Measurements from ENCODE around the gene FAM181A. TPM values are rescaled to one million over a fixed set of nuclear protein-coding genes. Genes with fewer than 3 reads are reported as not detected.

FAM181A gene
- total RNA-seq, 2 donors from 2014 or later = not detected

DNA sequence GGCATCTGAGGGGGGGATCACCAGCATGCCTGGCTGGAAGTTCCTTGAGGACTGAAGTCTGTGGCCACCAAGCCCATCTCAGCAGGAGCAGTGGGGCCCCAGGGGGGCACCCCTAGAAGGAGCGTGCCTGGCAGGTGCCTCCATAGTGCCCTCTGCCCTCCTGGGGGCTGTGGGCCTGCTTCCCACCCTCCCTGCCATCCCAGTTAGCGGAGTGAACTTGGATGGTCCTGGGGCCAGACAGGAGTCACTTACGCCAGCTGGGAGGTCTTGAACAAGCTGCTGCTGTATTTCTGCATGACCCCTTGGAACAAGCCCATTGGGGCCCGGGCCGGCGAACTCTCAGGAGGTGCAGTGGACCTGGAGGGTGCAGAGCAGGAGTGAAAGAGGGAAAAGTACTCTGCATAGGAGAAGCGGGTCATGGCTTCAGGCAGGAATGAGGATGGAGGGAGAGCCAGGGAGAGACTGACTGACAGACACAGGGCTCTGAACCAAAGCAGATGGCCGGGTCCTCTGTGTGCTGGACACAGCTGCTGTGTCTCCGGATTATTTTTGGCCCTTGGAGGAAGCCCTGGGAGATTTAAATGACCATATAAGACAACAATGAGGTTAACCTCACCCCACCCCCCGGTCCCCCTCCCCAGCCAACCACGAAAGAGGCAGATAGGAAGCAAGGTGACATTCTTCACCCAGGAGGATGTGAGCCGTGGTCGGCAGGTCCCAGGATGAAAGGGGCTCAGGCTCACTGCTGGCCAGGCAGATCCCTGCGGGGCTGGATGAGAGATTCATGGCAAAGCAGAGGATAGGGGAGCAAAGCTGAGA, 29.6 kb downstream of the FAM181A start:
- H3K4me1 ChIP-seq (ENCODE audit: control insufficient read depth in 1 of 2, low read depth in 2 of 2) = peaks cover 23 to 55% of the 10 kb centered on the region in 2 donors
- ATAC-seq (ENCODE audit: insufficient number of reproducible peaks, low FRiP score, low read depth) (no peak), DNase-seq (ENCODE audit: low spot score) (no peak)
- no peaks in the 10 kb centered on the region for H3K9me3 ChIP-seq
- H3K27me3 ChIP-seq (replicated peaks; ENCODE audit: insufficient read depth) = no peaks in the 10 kb centered on the region
- H3K27ac ChIP-seq = peak overlapping the region; percentile 42 to 55
- H3K36me3 ChIP-seq = peaks cover 39% of the 10 kb centered on the region
- TF ChIP-seq CTCF (IDR thresholded peaks at IDR 0.05) = no peak
- H3K4me3 ChIP-seq = no peak overlapping the region

DNA sequence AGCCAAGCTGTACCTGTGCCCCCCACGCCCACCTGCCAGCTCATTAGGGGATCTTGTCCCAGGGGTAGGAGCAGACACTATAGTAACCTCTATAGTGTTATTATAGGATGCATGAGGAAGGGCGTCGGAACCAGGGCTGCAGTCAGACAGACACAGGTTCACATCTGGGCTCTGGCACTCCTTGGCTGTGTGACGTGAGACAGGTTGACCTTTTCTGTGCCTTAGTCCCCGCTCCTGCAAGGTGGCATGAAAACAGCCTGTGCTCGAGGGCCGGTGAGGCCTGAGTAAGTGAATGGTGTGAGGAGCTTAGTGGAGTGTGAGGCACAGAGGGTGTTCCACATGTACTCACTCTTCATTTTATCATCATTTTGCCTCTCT, 30.2 kb downstream of the FAM181A start:
- Histone ChIP-seq H3K27ac (peak overlapping the region; percentile 42 to 55), H3K36me3 (peaks cover 37% of the 10 kb centered on the region), H3K9me3 (no peaks in the 10 kb centered on the region), H3K4me3 (no peak overlapping the region), H3K4me1 (ENCODE audit: control insufficient read depth in 1 of 2, low read depth in 2 of 2) (peaks cover 24 to 52% of the 10 kb centered on the region in 2 donors), H3K27me3 (replicated peaks; ENCODE audit: insufficient read depth) (no peaks in the 10 kb centered on the region)
- ATAC-seq (ENCODE audit: insufficient number of reproducible peaks, low FRiP score, low read depth) (no peak), DNase-seq (ENCODE audit: low spot score) (no peak)
- TF ChIP-seq CTCF (IDR thresholded peaks at IDR 0.05) = no peak

DNA sequence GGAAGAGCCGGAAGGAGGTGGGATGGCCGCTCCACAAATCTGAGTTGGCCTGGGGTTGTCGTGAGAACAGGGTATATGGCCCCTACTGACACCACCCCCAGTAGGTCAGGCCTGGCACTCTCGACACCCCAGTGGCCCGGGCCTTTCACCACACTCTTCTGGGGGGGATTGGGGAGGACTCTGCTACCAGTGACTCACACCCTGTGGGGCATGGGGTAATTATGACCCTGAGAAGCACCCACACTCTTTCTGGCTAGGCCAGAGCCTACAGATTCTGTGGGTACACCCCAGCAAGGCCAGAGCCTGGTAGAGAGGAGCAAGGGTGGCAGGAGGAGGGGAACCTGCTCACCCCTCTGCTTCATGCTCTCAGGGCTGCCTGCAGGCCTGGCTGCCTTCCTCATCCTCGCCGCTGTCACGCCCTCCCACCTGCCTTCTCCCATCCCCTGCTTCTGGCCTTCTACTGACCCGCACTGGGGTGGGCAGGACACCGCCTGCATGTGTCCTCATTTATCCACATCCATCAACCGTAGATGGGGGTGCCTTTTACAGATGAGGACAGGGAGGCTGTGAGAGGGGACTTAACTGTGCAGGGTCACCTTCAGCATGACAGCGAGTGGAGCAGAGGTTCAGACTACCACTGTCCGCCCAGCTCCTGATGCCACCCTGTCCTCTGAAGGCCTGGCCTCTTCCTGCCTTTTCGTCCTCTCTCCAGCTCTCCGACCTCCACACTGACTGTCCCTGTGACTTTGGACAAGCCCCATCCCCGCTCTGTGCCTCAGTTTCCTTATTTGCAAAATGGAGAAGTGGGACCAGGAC, 30.8 kb downstream of the FAM181A start:
- Histone ChIP-seq H3K27me3 (replicated peaks; ENCODE audit: insufficient read depth) (no peaks in the 10 kb centered on the region), H3K4me1 (ENCODE audit: control insufficient read depth in 1 of 2, low read depth in 2 of 2) (peaks cover 30 to 58% of the 10 kb centered on the region in 2 donors), H3K36me3 (peaks cover 36% of the 10 kb centered on the region), H3K9me3 (no peaks in the 10 kb centered on the region), H3K27ac (peak overlapping the region in 1 of 2 donors; percentile 55), H3K4me3 (no peak overlapping the region)
- DNase-seq (ENCODE audit: low spot score) = no peak
- no peak for TF ChIP-seq CTCF (IDR thresholded peaks at IDR 0.05)
- no peak for ATAC-seq (ENCODE audit: insufficient number of reproducible peaks, low FRiP score, low read depth)

DNA sequence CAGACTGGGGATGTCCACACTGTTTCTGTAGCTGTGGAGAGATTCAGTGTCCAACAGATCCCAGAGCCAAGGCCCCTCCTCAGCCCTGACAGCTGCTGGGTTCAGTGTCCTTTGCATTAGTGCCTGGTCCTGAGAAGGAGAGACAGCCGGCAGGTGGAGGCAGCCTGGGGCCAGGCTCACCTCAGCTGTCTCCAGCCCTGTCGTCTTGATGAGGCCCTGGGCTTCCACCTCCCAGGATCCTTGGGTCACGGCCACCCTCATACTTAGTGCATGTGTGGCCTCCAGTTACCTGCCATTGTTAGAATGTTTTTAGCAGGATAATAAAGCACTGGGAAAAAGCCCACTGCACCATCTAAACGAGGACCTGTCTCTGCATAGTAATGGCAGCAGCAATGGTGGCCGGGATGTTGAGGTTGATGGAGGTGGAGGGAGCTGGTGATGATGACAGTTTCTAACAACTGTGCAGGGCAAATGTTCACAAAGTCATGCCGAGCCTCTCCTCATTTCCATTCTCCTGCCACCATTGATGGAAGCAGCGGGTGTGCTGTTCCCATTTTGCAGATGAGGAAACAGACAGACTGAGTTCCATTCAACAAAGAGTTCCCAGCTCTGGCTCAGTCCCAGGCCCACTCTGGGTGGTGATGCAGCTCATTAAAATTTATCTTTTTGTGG, 31.6 kb downstream of the FAM181A start:
- TF ChIP-seq CTCF (IDR thresholded peaks at IDR 0.05) = no peak
- H3K9me3 ChIP-seq = no peaks in the 10 kb centered on the region

More for the DNA sequence above, 31.6 kb downstream of the FAM181A start:
- Histone ChIP-seq H3K4me3 (no peak overlapping the region), H3K27ac (peak overlapping the region; percentile 69 to 70), H3K4me1 (ENCODE audit: control insufficient read depth in 1 of 2, low read depth in 2 of 2) (peaks cover 38 to 65% of the 10 kb centered on the region in 2 donors), H3K36me3 (peaks cover 40% of the 10 kb centered on the region), H3K27me3 (replicated peaks; ENCODE audit: insufficient read depth) (no peaks in the 10 kb centered on the region)
- DNase-seq (ENCODE audit: low spot score) (no peak), ATAC-seq (ENCODE audit: insufficient number of reproducible peaks, low FRiP score, low read depth) (no peak)
